Kidney (tissue), 14 donors: ENCODE results near the gene HSD17B12. TPM values are rescaled to one million over a fixed set of nuclear protein-coding genes. Genes with fewer than 3 reads are reported as not detected.

Source experiments
- DNase-seq, 5 donors: peaks; one replicate each; pipeline ENCODE4 v3.0.0-alpha.2; 2013 to 2020
- FAIRE-seq: peaks from 2 replicates; lab custom pipeline; 2012; peaks lifted over from hg19 to GRCh38; lab: Jason Lieb, UNC
- H3K27ac ChIP-seq, 2 donors: one replicate each; pipeline ENCODE4 v1.7.0; 2013; ENCODE audit warnings: low read depth in 2 of 2, low read length in 2 of 2, inconsistent platforms in 1 of 2
- H3K27me3 ChIP-seq: one replicate; pipeline ENCODE4 v1.7.1; 2013; ENCODE audit warnings: low read length, inconsistent platforms; ENCODE audit not compliant: control insufficient read depth, insufficient read depth
- H3K36me3 ChIP-seq, 3 donors: one replicate each; pipeline versions ENCODE4 v1.7.0 to v1.7.1; 2013; ENCODE audit warnings: low read length in 3 of 3, control low read depth in 1 of 3, inconsistent platforms in 1 of 3; ENCODE audit not compliant: insufficient read depth in 3 of 3, control insufficient read depth in 2 of 3
- H3K4me1 ChIP-seq, 3 donors: one replicate each; pipeline versions ENCODE4 v1.7.0 to v1.7.1; 2013; ENCODE audit warnings: low read length in 3 of 3, inconsistent platforms in 1 of 3, low read depth in 1 of 3; ENCODE audit not compliant: control insufficient read depth in 2 of 3, insufficient read depth in 2 of 3
- H3K4me3 ChIP-seq, 3 donors: one replicate each; pipeline versions ENCODE4 v1.7.0 to v1.8.1; 2013; ENCODE audit warnings: low read length in 3 of 3, control low read depth in 1 of 3, inconsistent platforms in 1 of 3
- H3K9ac ChIP-seq, 3 donors: one replicate each; pipeline versions ENCODE4 v1.7.0 to v1.7.1; 2013; ENCODE audit warnings: low read length in 3 of 3, control low read depth in 1 of 3, inconsistent platforms in 1 of 3
- H3K9me3 ChIP-seq, 3 donors: one replicate each; pipeline versions ENCODE4 v1.7.0 to v1.7.1; 2013; ENCODE audit warnings: low read length in 3 of 3, control low read depth in 1 of 3, inconsistent platforms in 1 of 3; ENCODE audit not compliant: control insufficient read depth in 2 of 3, insufficient read depth in 1 of 3
- CTCF ChIP-seq: IDR thresholded peaks from 3 replicates; pipeline ENCODE4 v1.5.1; 2012; ENCODE audit warnings: mild to moderate bottlenecking, moderate library complexity, borderline replicate concordance; ENCODE audit not compliant: insufficient read depth; ENCODE audit errors: extremely low read depth
- intact Hi-C: fragments of 100-400 bp; cut with DNase I; formaldehyde crosslinking; loops from one replicate; pipeline ENCODE4 v1.11.1; 2022
- polyA plus RNA-seq: library from polyadenylated mRNA; stranded (reverse); fragments of 350-450 nt; fragmentation: Illumina TruSeq; extraction: RNeasy Lipid Tissue Mini Kit (QIAGEN cat#74804); gene quantifications from one replicate; pipeline ENCODE4 v1.2.3, GENCODE V29; 2014; ENCODE audit warnings: low read depth, low replicate concordance; ENCODE audit not compliant: insufficient read depth
- total RNA-seq: library from RNA; stranded (reverse); fragmentation: NEBNext Ultra II Directional; extraction: Animal tissue kit (Norgen Biotek cat#: 25700); gene quantifications from one replicate; pipeline ENCODE4 v1.2.1, GENCODE V29; 2021
- donor health status: control.
- donor health status: control.
- donor health status: control.
- donor health status: control.
- donor health status: control.
- donor health status: DM: yes; HTN: yes; CAD: no.
- donor health status: Normal renal cell carcinoma (clear cell type).

HSD17B12 gene
- total and polyA plus RNA-seq, 2 donors from 2014 or later = 76.9 to 100 TPM

- TF ChIP-seq CTCF = no peak
- Histone ChIP-seq H3K4me1 (no peaks in the 10 kb centered on the region), H3K9ac (no peak overlapping the region), H3K9me3 (peaks cover 0 to 5% (median 0%) of the 10 kb centered on the region in 3 donors), H3K27ac (no peak overlapping the region), H3K36me3 (no peaks in the 10 kb centered on the region), H3K4me3 (no peak overlapping the region), H3K27me3 (no peaks in the 10 kb centered on the region)
- DNase-seq = no peak
- intact Hi-C loops = no loop called here
- no peak for FAIRE-seq
Observed at GRCh38 chr11:43784866-43785265, 104.3 kb downstream of the HSD17B12 start.

- Histone ChIP-seq H3K4me1 (no peaks in the 10 kb centered on the region), H3K36me3 (no peaks in the 10 kb centered on the region), H3K9ac (no peak overlapping the region), H3K9me3 (peaks cover 0 to 5% (median 0%) of the 10 kb centered on the region in 3 donors), H3K27me3 (no peaks in the 10 kb centered on the region), H3K4me3 (no peak overlapping the region), H3K27ac (no peak overlapping the region)
- intact Hi-C loops = no loop called here
- DNase-seq (no peak), FAIRE-seq (no peak)
- TF ChIP-seq CTCF = no peak
Observed at GRCh38 chr11:43785318-43785717, 104.8 kb downstream of the HSD17B12 start.

DNA sequence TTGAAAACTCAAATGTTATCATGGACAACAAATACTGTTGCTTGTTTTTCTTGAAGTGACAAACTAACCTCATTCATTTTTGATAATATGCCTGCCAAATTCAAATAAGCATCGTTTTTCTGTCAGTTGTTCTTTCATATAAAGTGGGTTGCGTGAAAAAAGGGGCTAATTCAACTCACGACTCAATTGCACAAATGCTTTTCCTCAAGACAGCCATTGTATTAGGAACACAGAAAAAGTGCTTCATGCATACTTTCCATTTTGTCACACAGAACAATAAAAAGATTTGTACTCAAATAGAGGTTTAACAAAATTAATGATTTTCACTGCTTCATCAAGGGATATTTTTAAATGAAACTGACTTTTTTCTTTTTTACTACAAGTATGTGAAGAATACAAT, 105.5 kb downstream of the HSD17B12 start:
- H3K27ac ChIP-seq = no peak overlapping the region
- H3K36me3 ChIP-seq = no peaks in the 10 kb centered on the region
- H3K9ac ChIP-seq = no peak overlapping the region
- intact Hi-C loops = no loop called here
- no peak for FAIRE-seq
- no peak for DNase-seq
- no peak for TF ChIP-seq CTCF
- H3K9me3 ChIP-seq = peaks cover 0 to 5% (median 0%) of the 10 kb centered on the region in 3 donors
- no peaks in the 10 kb centered on the region for H3K4me1 ChIP-seq
- H3K4me3 ChIP-seq = no peak overlapping the region
- H3K27me3 ChIP-seq = no peaks in the 10 kb centered on the region

DNA sequence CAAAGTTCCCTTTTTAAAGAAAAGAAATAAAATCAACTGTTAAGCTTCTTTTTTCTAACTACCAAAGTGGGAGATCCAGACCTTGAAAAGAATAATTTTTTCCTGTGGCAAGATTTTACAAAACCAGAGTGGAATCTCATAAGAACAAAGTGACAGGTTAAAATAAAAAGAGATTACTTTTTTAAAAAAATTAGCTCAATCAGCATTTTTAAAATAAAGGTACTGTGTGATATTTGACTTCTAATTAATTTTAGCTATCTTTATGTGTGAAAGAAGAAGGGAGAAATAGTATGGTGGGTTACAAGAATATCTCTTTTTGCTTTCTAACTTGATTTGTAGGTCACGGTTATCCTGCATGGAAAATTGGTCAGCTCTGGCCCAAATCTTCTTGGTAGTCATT, 107.3 kb downstream of the HSD17B12 start:
- H3K27ac ChIP-seq = no peak overlapping the region

More for the DNA sequence above, 107.3 kb downstream of the HSD17B12 start:
- DNase-seq (no peak), FAIRE-seq (no peak)
- TF ChIP-seq CTCF = no peak
- no peaks in the 10 kb centered on the region for H3K36me3 ChIP-seq
- no peaks in the 10 kb centered on the region for H3K27me3 ChIP-seq
- H3K9me3 ChIP-seq = peaks cover 0 to 5% (median 0%) of the 10 kb centered on the region in 3 donors
- intact Hi-C loops = no loop called here
- H3K9ac ChIP-seq = no peak overlapping the region
- no peak overlapping the region for H3K4me3 ChIP-seq
- H3K4me1 ChIP-seq = no peaks in the 10 kb centered on the region
